B cell (primary cell): Measurements from ENCODE around the gene RERE.

ENCODE experiments used
- CTCF ChIP-seq: fragments of 200-600 bp; IDR thresholded peaks from one replicate; pipeline ENCODE4 v1.8.0; 2022; ENCODE audit warnings: antibody characterized with exemption, mild to moderate bottlenecking
- EZH2 ChIP-seq: IDR thresholded peaks from 2 replicates; pipeline ENCODE4 v1.6.1; 2012; ENCODE audit warnings: borderline replicate concordance, low read depth, mild to moderate bottlenecking, moderate library complexity, low read length; ENCODE audit not compliant: insufficient read depth, poor library complexity, severe bottlenecking

GRCh38 chr1:8344893-8345507, 472.4 kb downstream of the RERE start:
- no peak for TF ChIP-seq EZH2
- TF ChIP-seq CTCF: no peak
